Neural crest cell (in vitro differentiated cells): ENCODE data around the gene MRPL55. TPM values are rescaled to one million over a fixed set of nuclear protein-coding genes. Genes with fewer than 3 reads are reported as not detected.

Experiments
- DNase-seq: peaks from one replicate; pipeline ENCODE4 v3.0.0; 2021; ENCODE audit warnings: low read depth, mixed read lengths, low spot score
- H3K27ac Mint-ChIP-seq: one replicate; pipeline ENCODE4 v1.8.0; 2021; ENCODE audit warnings: mild to moderate bottlenecking, mixed read lengths; ENCODE audit not compliant: unreplicated experiment
- H3K27me3 Mint-ChIP-seq: 2 replicates; pipeline ENCODE4 v1.8.0; 2021; ENCODE audit warnings: low read depth, mild to moderate bottlenecking, mixed read lengths
- H3K36me3 Mint-ChIP-seq: 2 replicates; pipeline ENCODE4 v1.8.0; 2021; ENCODE audit warnings: low read depth, mild to moderate bottlenecking, mixed read lengths
- H3K4me1 Mint-ChIP-seq: 2 replicates; pipeline ENCODE4 v1.8.0; 2021; ENCODE audit warnings: mixed read lengths
- H3K4me3 Mint-ChIP-seq: one replicate; pipeline ENCODE4 v1.8.0; 2021; ENCODE audit warnings: mild to moderate bottlenecking, mixed read lengths
- H3K9me3 Mint-ChIP-seq: 2 replicates; pipeline ENCODE4 v1.8.0; 2021; ENCODE audit warnings: mixed read lengths
- total RNA-seq: library from RNA; stranded (reverse); gene quantifications from 2 replicates; pipeline ENCODE4 v1.2.1, GENCODE V29; 2021
- TF ChIP-seq, protein P1 (sequence below): fragments of 200-600 bp; sonication (generic); conservative IDR thresholded peaks from 2 replicates; pipeline ENCODE4 v1.5.0; 2021; ENCODE audit warnings: antibody characterized with exemption, mild to moderate bottlenecking

The MRPL55 gene
- total RNA-seq, 1 donor from 2014 or later: 67.3 TPM

GRCh38 chr1:228122921-228123441 is 13.9 kb upstream of the MRPL55 start:
- Mint-ChIP-seq H3K9me3 (peaks cover 3% of the 10 kb centered on the region), H3K27ac (no peak overlapping the region), H3K4me3 (no peak overlapping the region), H3K4me1 (peaks cover 7% of the 10 kb centered on the region), H3K36me3 (peaks cover 3% of the 10 kb centered on the region), H3K27me3 (peaks cover 58% of the 10 kb centered on the region)
- TF ChIP-seq, protein P1, sequence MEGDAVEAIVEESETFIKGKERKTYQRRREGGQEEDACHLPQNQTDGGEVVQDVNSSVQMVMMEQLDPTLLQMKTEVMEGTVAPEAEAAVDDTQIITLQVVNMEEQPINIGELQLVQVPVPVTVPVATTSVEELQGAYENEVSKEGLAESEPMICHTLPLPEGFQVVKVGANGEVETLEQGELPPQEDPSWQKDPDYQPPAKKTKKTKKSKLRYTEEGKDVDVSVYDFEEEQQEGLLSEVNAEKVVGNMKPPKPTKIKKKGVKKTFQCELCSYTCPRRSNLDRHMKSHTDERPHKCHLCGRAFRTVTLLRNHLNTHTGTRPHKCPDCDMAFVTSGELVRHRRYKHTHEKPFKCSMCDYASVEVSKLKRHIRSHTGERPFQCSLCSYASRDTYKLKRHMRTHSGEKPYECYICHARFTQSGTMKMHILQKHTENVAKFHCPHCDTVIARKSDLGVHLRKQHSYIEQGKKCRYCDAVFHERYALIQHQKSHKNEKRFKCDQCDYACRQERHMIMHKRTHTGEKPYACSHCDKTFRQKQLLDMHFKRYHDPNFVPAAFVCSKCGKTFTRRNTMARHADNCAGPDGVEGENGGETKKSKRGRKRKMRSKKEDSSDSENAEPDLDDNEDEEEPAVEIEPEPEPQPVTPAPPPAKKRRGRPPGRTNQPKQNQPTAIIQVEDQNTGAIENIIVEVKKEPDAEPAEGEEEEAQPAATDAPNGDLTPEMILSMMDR: no peak
- no peak for DNase-seq

DNA sequence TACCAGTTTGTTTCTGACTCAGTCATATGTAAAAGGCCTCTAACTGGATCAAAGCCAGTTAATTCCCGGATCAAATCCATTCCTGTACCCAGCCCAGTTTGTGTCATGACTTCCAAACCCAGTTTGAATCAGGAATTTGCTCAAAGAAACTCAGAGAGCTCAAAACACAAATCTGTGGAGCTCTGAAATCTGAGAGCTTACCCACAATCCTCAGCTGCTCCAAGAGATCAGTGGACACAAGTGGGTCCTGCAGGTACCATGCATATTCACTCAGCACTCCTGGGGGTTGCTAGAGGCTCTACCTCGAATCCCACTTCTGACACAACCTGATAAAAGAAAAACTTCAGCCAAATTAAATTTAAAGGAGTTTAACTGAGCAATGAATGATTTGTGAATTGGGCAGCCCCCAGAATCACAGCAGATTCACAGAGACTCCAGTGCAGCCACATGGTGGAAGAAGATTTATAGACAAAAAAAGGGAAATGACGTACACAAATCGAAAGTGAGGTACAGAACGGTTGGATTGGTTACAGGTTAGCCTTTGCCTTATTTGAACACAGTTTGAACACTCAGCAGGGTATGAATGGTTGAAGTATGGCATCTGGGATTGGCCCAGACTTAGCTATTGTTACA is 11.9 kb upstream of the MRPL55 start:
- Mint-ChIP-seq H3K4me1 (peaks cover 7% of the 10 kb centered on the region), H3K9me3 (peaks cover 6% of the 10 kb centered on the region), H3K27ac (no peak overlapping the region), H3K27me3 (peaks cover 47% of the 10 kb centered on the region), H3K4me3 (no peak overlapping the region), H3K36me3 (peaks cover 6% of the 10 kb centered on the region)
- DNase-seq: no peak
- TF ChIP-seq, protein P1: no peak

GRCh38 chr1:228120351-228120750 is 11.3 kb upstream of the MRPL55 start:
- TF ChIP-seq, protein P1: no peak
- Mint-ChIP-seq H3K36me3 (peaks cover 6% of the 10 kb centered on the region), H3K9me3 (peaks cover 6% of the 10 kb centered on the region), H3K4me3 (no peak overlapping the region), H3K27me3 (peaks cover 42% of the 10 kb centered on the region), H3K27ac (no peak overlapping the region), H3K4me1 (peaks cover 3% of the 10 kb centered on the region)
- no peak for DNase-seq

GRCh38 chr1:228118040-228118439 is 8.9 kb upstream of the MRPL55 start:
- peaks cover 10% of the 10 kb centered on the region for H3K36me3 Mint-ChIP-seq
- H3K27me3 Mint-ChIP-seq: peaks cover 25% of the 10 kb centered on the region
- no peaks in the 10 kb centered on the region for H3K4me1 Mint-ChIP-seq

GRCh38 chr1:228117335-228117734 is 8.2 kb upstream of the MRPL55 start:
- H3K27ac Mint-ChIP-seq: no peak overlapping the region
- H3K27me3 Mint-ChIP-seq: peaks cover 18% of the 10 kb centered on the region
- H3K9me3 Mint-ChIP-seq: peaks cover 9% of the 10 kb centered on the region
- no peaks in the 10 kb centered on the region for H3K4me1 Mint-ChIP-seq
- TF ChIP-seq, protein P1: no peak
- no peak for DNase-seq
- no peak overlapping the region for H3K4me3 Mint-ChIP-seq
- H3K36me3 Mint-ChIP-seq: peaks cover 10% of the 10 kb centered on the region

More at GRCh38 chr1:228118040-228118439, 8.9 kb upstream of the MRPL55 start:
- DNase-seq: no peak
- peaks cover 9% of the 10 kb centered on the region for H3K9me3 Mint-ChIP-seq
- H3K27ac Mint-ChIP-seq: no peak overlapping the region
- H3K4me3 Mint-ChIP-seq: no peak overlapping the region
- TF ChIP-seq, protein P1: no peak
